Nephron progenitor cell (in vitro differentiated cells): Measurements from ENCODE around the gene ITGB2.
A peak's percentile ranks its signal among the peaks of the same experiment; 100 is the strongest.

Experiments used
- DNase-seq: peaks from one replicate; pipeline ENCODE4 v3.0.0; 2021
- H3K27ac Mint-ChIP-seq: 2 replicates; pipeline ENCODE4 v1.8.0; 2021; ENCODE audit warnings: mild to moderate bottlenecking, moderate library complexity, mixed read lengths
- H3K27me3 Mint-ChIP-seq: 2 replicates; pipeline ENCODE4 v1.8.0; 2021; ENCODE audit warnings: mild to moderate bottlenecking, low read depth, mixed read lengths; ENCODE audit not compliant: poor library complexity
- H3K36me3 Mint-ChIP-seq: 2 replicates; pipeline ENCODE4 v1.8.0; 2021; ENCODE audit warnings: low read depth, mixed read lengths
- H3K4me1 Mint-ChIP-seq: 2 replicates; pipeline ENCODE4 v1.8.0; 2021; ENCODE audit warnings: mixed read lengths
- H3K4me3 Mint-ChIP-seq: 2 replicates; pipeline ENCODE4 v1.8.0; 2021; ENCODE audit warnings: mild to moderate bottlenecking, moderate library complexity, mixed read lengths
- H3K9me3 Mint-ChIP-seq: 2 replicates; pipeline ENCODE4 v1.8.0; 2021; ENCODE audit warnings: mild to moderate bottlenecking, moderate library complexity, mixed read lengths
- TF ChIP-seq, protein P1 (sequence below): fragments of 200-600 bp; sonication (generic); IDR thresholded peaks from 2 replicates; pipeline ENCODE4 v1.5.0; 2021; ENCODE audit warnings: antibody characterized with exemption

Gene ITGB2

DNA sequence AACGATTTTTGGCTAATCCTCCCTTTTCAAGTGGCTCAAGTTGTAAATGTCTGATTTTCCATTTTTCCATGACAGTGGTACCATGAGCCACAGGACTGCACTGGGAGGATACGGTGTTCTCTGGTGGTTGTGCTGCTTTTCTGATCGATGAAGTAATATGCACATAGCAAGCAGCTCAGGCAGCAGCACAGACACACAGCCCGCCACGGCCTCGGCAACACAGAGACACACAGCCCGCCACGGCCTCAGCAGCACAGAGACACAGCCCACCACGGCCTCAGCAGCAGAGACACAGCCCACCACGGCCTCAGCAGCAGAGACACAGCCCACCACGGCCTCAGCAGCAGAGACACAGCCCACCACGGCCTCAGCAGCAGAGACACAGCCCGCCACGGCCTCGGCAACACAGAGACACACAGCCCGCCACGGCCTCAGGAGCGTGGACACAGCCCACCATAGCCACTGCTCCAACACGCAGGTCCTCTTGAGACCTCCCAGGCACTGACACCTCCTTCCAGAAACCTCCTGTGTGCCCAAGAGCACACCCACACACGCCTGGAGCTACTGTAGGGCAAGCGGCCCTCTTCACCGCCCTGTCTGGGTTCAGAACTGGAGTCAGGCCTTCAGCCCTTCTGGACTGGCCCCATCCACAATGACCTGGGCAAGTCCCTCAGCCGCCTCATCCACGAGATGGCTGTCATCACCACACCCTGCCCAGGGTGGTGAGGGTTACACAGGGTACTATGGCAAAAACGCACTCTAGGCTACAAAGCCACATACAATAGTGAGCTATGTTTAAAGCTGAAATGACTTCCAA, 57.6 kb downstream of the ITGB2 start:
- peaks cover 32% of the 10 kb centered on the region for H3K4me1 Mint-ChIP-seq

DNA sequence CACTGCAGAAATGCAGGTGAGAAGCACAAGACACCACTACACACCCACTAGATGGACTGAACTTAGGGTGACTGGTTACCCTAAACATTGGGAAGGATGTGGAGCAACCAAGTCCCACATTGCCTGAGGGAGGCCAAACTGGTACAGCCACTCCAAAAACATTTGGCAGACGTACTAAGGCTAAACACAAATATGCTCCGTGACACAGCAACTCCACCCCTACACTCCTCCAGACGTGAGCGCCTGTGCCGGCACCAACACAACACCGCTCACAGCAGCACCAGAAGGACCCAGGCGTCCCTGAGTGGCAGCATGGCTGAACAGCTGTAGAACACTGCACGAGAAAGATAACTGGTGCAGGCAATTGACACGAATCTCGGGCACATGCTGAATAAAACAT, 61.9 kb downstream of the ITGB2 start:
- no peak overlapping the region for H3K4me3 Mint-ChIP-seq
- peaks cover 9% of the 10 kb centered on the region for H3K4me1 Mint-ChIP-seq
- H3K27ac Mint-ChIP-seq: no peak overlapping the region
- no peak for DNase-seq
- TF ChIP-seq, protein P1, sequence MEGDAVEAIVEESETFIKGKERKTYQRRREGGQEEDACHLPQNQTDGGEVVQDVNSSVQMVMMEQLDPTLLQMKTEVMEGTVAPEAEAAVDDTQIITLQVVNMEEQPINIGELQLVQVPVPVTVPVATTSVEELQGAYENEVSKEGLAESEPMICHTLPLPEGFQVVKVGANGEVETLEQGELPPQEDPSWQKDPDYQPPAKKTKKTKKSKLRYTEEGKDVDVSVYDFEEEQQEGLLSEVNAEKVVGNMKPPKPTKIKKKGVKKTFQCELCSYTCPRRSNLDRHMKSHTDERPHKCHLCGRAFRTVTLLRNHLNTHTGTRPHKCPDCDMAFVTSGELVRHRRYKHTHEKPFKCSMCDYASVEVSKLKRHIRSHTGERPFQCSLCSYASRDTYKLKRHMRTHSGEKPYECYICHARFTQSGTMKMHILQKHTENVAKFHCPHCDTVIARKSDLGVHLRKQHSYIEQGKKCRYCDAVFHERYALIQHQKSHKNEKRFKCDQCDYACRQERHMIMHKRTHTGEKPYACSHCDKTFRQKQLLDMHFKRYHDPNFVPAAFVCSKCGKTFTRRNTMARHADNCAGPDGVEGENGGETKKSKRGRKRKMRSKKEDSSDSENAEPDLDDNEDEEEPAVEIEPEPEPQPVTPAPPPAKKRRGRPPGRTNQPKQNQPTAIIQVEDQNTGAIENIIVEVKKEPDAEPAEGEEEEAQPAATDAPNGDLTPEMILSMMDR: no peak
- peaks cover 75% of the 10 kb centered on the region for H3K36me3 Mint-ChIP-seq
- no peaks in the 10 kb centered on the region for H3K27me3 Mint-ChIP-seq
- H3K9me3 Mint-ChIP-seq: no peaks in the 10 kb centered on the region

More for the DNA sequence above, 57.6 kb downstream of the ITGB2 start:
- H3K27me3 Mint-ChIP-seq: no peaks in the 10 kb centered on the region
- DNase-seq: no peak
- H3K27ac Mint-ChIP-seq: peak overlapping the region; percentile 85
- TF ChIP-seq, protein P1: no peak
- H3K4me3 Mint-ChIP-seq: no peak overlapping the region
- peaks cover 67% of the 10 kb centered on the region for H3K36me3 Mint-ChIP-seq
- no peaks in the 10 kb centered on the region for H3K9me3 Mint-ChIP-seq

DNA sequence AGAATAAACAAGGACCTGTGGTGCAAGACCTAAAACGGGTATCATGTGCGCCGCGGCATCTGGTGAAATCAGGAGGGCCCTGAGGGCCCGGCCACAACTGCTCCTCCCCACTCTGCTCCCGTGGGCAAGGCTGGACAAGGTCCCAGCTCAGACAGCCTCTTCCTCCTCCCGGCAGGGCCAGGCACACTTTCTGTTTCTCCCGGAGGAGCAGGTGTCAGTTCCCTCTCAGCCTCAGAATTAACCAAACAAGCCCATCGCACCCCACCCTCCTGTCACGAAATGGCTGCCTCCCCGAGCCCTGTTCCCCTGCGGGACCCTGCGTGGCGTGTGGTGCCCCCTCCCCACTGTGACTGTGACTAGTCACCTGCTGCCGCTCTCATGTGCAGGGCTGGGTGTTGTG, 62.4 kb downstream of the ITGB2 start:
- Mint-ChIP-seq H3K4me1 (peaks cover 9% of the 10 kb centered on the region), H3K36me3 (peaks cover 74% of the 10 kb centered on the region), H3K27ac (no peak overlapping the region)

DNA sequence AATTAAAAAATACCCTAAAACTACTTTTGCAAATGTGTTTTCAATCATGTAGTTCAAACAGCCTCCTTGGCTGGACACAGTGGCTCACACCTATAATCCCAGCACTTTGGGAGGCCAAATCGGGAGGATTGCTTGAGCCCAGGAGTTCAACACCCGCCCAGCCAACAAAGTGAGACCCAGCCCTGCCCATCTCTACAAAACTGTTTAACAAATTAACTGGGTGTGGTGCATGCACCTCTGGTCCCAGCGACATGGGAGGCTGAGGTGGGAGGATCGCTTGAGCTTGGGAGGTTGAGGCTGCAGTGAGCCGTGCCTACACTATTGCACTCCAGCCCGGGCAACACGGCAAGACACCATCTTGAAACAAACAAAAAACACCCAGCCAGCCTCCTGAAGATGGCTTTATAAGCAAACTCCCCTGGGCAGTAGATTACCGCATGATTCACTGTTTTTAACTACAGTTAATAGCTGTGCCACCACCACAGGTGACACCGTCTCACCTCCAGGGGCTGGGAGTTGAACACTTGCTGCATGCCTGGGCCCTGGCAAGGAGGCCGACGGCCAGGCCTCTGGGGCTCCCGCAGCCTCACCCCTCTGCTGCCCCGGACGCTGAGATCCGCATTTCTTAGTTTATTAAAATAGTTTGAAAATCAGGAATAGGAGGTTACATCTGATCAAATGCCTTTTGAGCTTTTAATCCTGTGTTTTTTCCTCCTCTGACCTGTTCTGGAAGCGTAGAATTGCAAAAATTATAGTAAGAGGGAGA, 63.4 kb downstream of the ITGB2 start:
- TF ChIP-seq, protein P1: no peak
- H3K4me1 Mint-ChIP-seq: peaks cover 9% of the 10 kb centered on the region

More for the DNA sequence above, 62.4 kb downstream of the ITGB2 start:
- H3K27me3 Mint-ChIP-seq: no peaks in the 10 kb centered on the region
- H3K9me3 Mint-ChIP-seq: no peaks in the 10 kb centered on the region
- no peak overlapping the region for H3K4me3 Mint-ChIP-seq
- TF ChIP-seq, protein P1: no peak
- DNase-seq: no peak

DNA sequence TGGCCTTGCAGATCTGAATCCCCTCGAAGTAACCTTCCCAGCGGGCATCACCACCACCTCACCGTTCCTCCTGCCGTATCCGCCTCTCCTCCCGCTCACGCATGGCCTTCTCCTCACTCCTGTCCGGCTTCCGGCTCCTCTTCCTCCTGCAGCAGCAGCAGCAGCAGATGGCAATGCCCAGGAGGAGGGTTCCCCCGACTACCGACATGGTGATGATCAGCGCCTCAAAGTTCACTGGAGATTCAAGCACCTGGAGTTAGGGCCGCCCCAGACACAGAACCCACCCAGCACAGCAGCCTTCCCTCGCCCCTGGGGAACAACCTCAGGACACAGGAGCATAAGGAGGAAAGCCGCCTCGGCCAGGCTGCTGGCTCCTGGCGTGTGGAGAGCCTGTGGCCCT, 64.6 kb downstream of the ITGB2 start:
- H3K4me1 Mint-ChIP-seq: peaks cover under 1% of the 10 kb centered on the region
- peaks cover 74% of the 10 kb centered on the region for H3K36me3 Mint-ChIP-seq
- H3K4me3 Mint-ChIP-seq: no peak overlapping the region
- H3K27me3 Mint-ChIP-seq: no peaks in the 10 kb centered on the region
- DNase-seq: no peak
- H3K9me3 Mint-ChIP-seq: no peaks in the 10 kb centered on the region
- TF ChIP-seq, protein P1: no peak
- peak overlapping the region; percentile 26 for H3K27ac Mint-ChIP-seq

More for the DNA sequence above, 63.4 kb downstream of the ITGB2 start:
- no peak for DNase-seq
- no peaks in the 10 kb centered on the region for H3K27me3 Mint-ChIP-seq
- H3K4me3 Mint-ChIP-seq: no peak overlapping the region
- peaks cover 76% of the 10 kb centered on the region for H3K36me3 Mint-ChIP-seq
- H3K9me3 Mint-ChIP-seq: no peaks in the 10 kb centered on the region
- H3K27ac Mint-ChIP-seq: no peak overlapping the region
